Epithelial cell of proximal tubule (primary cell): ENCODE data around the gene CMTM8. TPM values are rescaled to one million over a fixed set of nuclear protein-coding genes. Genes with fewer than 3 reads are reported as not detected.

Experiments
- DNase-seq: peaks from one replicate; pipeline ENCODE4 v3.0.0-alpha.2; 2011; ENCODE audit warnings: low read depth
- H3K4me3 ChIP-seq: 2 replicates; pipeline ENCODE4 v1.5.1; 2011; ENCODE audit warnings: low read depth, mild to moderate bottlenecking, low read length
- CTCF ChIP-seq: conservative IDR thresholded peaks from 2 replicates; pipeline ENCODE4 v1.5.1; 2012; ENCODE audit warnings: low read depth, mild to moderate bottlenecking, low read length
- total RNA-seq: library from RNA; depleted of rRNA; stranded (reverse); fragments of >200 nt; gene quantifications from 2 replicates; pipeline ENCODE4 v1.2.3, GENCODE V29; 2015

Gene CMTM8
- total RNA-seq, 1 donor from 2014 or later, result 9.2 TPM

- H3K4me3 ChIP-seq, result no peak overlapping the region
- TF ChIP-seq CTCF, result no peak
- no peak for DNase-seq
These were observed 8.9 kb upstream of the CMTM8 start for GRCh38 chr3:32229565-32229964.

GRCh38 chr3:32236377-32236776 lies 2.1 kb upstream of the CMTM8 start:
- H3K4me3 ChIP-seq, result no peak overlapping the region
- no peak for TF ChIP-seq CTCF
- no peak for DNase-seq

GRCh38 chr3:32237670-32238452 lies 619 bp upstream of the CMTM8 start:
- H3K4me3 ChIP-seq, result peak overlapping the region; percentile 85
- no peak for TF ChIP-seq CTCF
- DNase-seq, result no peak

- no peak for TF ChIP-seq CTCF
- no peak for DNase-seq
These were observed 1.1 kb downstream of the CMTM8 start for GRCh38 chr3:32239307-32240158.

GRCh38 chr3:32240159-32240545 lies 1.7 kb downstream of the CMTM8 start:
- H3K4me3 ChIP-seq, result peak overlapping the region; percentile 85
- peak; percentile 53 for TF ChIP-seq CTCF
- DNase-seq, result no peak

More at GRCh38 chr3:32239307-32240158, 1.1 kb downstream of the CMTM8 start:
- H3K4me3 ChIP-seq, result peak overlapping the region; percentile 85

- no peak for DNase-seq
- no peak for TF ChIP-seq CTCF
- H3K4me3 ChIP-seq, result no peak overlapping the region
These were observed 2.6 kb downstream of the CMTM8 start for GRCh38 chr3:32241100-32241499.
